Fibroblast of pulmonary artery (primary cell): ENCODE measurements around the gene ABCA6.
A peak's percentile ranks its signal among the peaks of the same experiment; 100 is the strongest.
"Not testable (repeated sequence)": the region's sequence is repeated elsewhere in the genome, so short reads cannot be mapped to it uniquely, and the experiment has no call there.

Experiments
- DNase-seq: peaks from one replicate; pipeline ENCODE4 v3.0.0-alpha.2; 2010; ENCODE audit warnings: low read depth
- H3K4me3 ChIP-seq: replicated peaks from 2 replicates; pipeline ENCODE4 v1.5.1; 2011; ENCODE audit warnings: low read depth, mild to moderate bottlenecking, control low read depth, low read length, moderate library complexity
- CTCF ChIP-seq: IDR thresholded peaks from 2 replicates; pipeline ENCODE4 v1.5.1; 2011; ENCODE audit warnings: mild to moderate bottlenecking, control low read depth, low read length, inconsistent platforms; ENCODE audit errors: missing control alignments

The ABCA6 gene

GRCh38 chr17:69082696-69083095, 59.0 kb downstream of the ABCA6 start:
- DNase-seq: no peak
- H3K4me3 ChIP-seq: no peak overlapping the region
- no peak for TF ChIP-seq CTCF

- no peak for DNase-seq
- no peak overlapping the region for H3K4me3 ChIP-seq
- TF ChIP-seq CTCF: no peak
These were observed 62.8 kb downstream of the ABCA6 start for GRCh38 chr17:69078864-69079263.

GRCh38 chr17:69075823-69076222, 65.9 kb downstream of the ABCA6 start:
- DNase-seq: no peak
- TF ChIP-seq CTCF: no peak
- no peak overlapping the region for H3K4me3 ChIP-seq

GRCh38 chr17:69073392-69073791, 68.3 kb downstream of the ABCA6 start:
- not testable (repeated sequence) for H3K4me3 ChIP-seq, DNase-seq

- H3K4me3 ChIP-seq, DNase-seq: not testable (repeated sequence)
These were observed 68.9 kb downstream of the ABCA6 start for GRCh38 chr17:69072803-69073256.

GRCh38 chr17:69071233-69071586, 70.5 kb downstream of the ABCA6 start:
- H3K4me3 ChIP-seq, DNase-seq: not testable (repeated sequence)

- DNase-seq, H3K4me3 ChIP-seq: not testable (repeated sequence)
These were observed 71.1 kb downstream of the ABCA6 start for GRCh38 chr17:69070378-69071232.

GRCh38 chr17:69069226-69069750, 72.4 kb downstream of the ABCA6 start:
- no peak overlapping the region for H3K4me3 ChIP-seq
- no peak for TF ChIP-seq CTCF
- no peak for DNase-seq

- no peak overlapping the region for H3K4me3 ChIP-seq
- DNase-seq: no peak
- TF ChIP-seq CTCF: peak; percentile 10
These were observed 74.2 kb downstream of the ABCA6 start for GRCh38 chr17:69067274-69068047.
